IMR-90 (cell line): ENCODE measurements around the gene ACVR1B. TPM values are rescaled to one million over a fixed set of nuclear protein-coding genes. Genes with fewer than 3 reads are reported as not detected.

Experiments used
- ATAC-seq: fragments of 200-7000 bp; cut with Tn5 transposase; 2 replicates; pipeline ENCODE4 v1.9.1; 2020; ENCODE audit warnings: low read depth, mild to moderate bottlenecking, moderate library complexity
- BruUV-seq: library from RNA; stranded (reverse); fragments of 400-500 nt; replicated peaks from 2 replicates; lab custom pipeline; 2021; lab: Mats Ljungman, UMichigan
- CTCF ChIA-PET: fragments of 300-600 bp; formaldehyde crosslinking; extraction: SDS; loops from one replicate; lab custom pipeline; 2021; ENCODE audit warnings: antibody characterized with exemption; lab: Yijun Ruan, JAX
- POLR2A ChIA-PET: fragments of 300-600 bp; sonication (Branson Sonifier 250); formaldehyde crosslinking; loops from one replicate; lab custom pipeline; 2022; ENCODE audit warnings: antibody characterized with exemption; ENCODE audit not compliant: unreplicated experiment; lab: Charles Lee
- DNase-seq: peaks from one replicate; pipeline ENCODE4 v3.0.0; 2013
- H2AFZ ChIP-seq: replicated peaks from 2 replicates; pipeline ENCODE3; 2013; ENCODE audit warnings: low read length, mild to moderate bottlenecking; ENCODE audit not compliant: poor library complexity
- H2AK5ac ChIP-seq: 2 replicates; pipeline ENCODE4 v1.6.1; 2013; ENCODE audit warnings: low read depth, low read length, inconsistent platforms
- H2AK9ac ChIP-seq: replicated peaks from 2 replicates; pipeline ENCODE3; 2013; ENCODE audit warnings: mild to moderate bottlenecking, low read depth, low read length, moderate library complexity; ENCODE audit not compliant: poor library complexity
- H2BK120ac ChIP-seq: 2 replicates; pipeline ENCODE4 v1.6.1; 2013; ENCODE audit warnings: low read depth, low read length, inconsistent platforms
- H2BK15ac ChIP-seq: 3 replicates; pipeline ENCODE4 v1.6.1; 2013; ENCODE audit warnings: low read depth, low read length, inconsistent platforms
- H2BK20ac ChIP-seq: 2 replicates; pipeline ENCODE4 v1.6.1; 2013; ENCODE audit warnings: low read depth, mild to moderate bottlenecking, inconsistent platforms, low read length, moderate library complexity
- H2BK5ac ChIP-seq: 2 replicates; pipeline ENCODE4 v1.6.1; 2013; ENCODE audit warnings: mild to moderate bottlenecking, low read depth, low read length, inconsistent platforms; ENCODE audit not compliant: poor library complexity, severe bottlenecking
- H3K14ac ChIP-seq: replicated peaks from 2 replicates; pipeline ENCODE4 v1.6.1; 2013; ENCODE audit warnings: low read depth, low read length, inconsistent platforms
- H3K18ac ChIP-seq: 2 replicates; pipeline ENCODE4 v1.6.1; 2013; ENCODE audit warnings: low read depth, low read length, control low read depth
- H3K23ac ChIP-seq: 2 replicates; pipeline ENCODE4 v1.6.1; 2013; ENCODE audit warnings: low read depth, low read length, inconsistent platforms
- H3K27ac ChIP-seq: 2 replicates; pipeline ENCODE4 v1.5.1; 2013; ENCODE audit warnings: mild to moderate bottlenecking, control low read depth, low read length; ENCODE audit not compliant: insufficient read depth
- H3K27me3 ChIP-seq: 2 replicates; pipeline ENCODE4 v1.6.1; 2013; ENCODE audit warnings: low read length; ENCODE audit not compliant: control insufficient read depth, insufficient read depth
- H3K36me3 ChIP-seq: 2 replicates; pipeline ENCODE4 v1.6.1; 2013; ENCODE audit warnings: low read length, mixed read lengths; ENCODE audit not compliant: control insufficient read depth, insufficient read depth
- H3K4ac ChIP-seq: 2 replicates; pipeline ENCODE4 v1.6.1; 2013; ENCODE audit warnings: low read depth, low read length, inconsistent platforms
- H3K4me1 ChIP-seq: 2 replicates; pipeline ENCODE4 v1.6.1; 2013; ENCODE audit warnings: low read length, mixed read lengths; ENCODE audit not compliant: control insufficient read depth, insufficient read depth
- H3K4me2 ChIP-seq: 2 replicates; pipeline ENCODE4 v1.6.1; 2013; ENCODE audit warnings: low read depth, mild to moderate bottlenecking, control low read depth, low read length, moderate library complexity
- H3K4me3 ChIP-seq: 2 replicates; pipeline ENCODE4 v1.5.1; 2013; ENCODE audit warnings: low read depth, mild to moderate bottlenecking, control low read depth, low read length, moderate library complexity; ENCODE audit not compliant: insufficient read depth
- H3K56ac ChIP-seq: 2 replicates; pipeline ENCODE4 v1.6.1; 2013; ENCODE audit warnings: low read length, inconsistent platforms; ENCODE audit not compliant: insufficient read depth; ENCODE audit errors: extremely low read depth
- H3K79me1 ChIP-seq, 2 experiments: 2 replicates each; pipeline ENCODE4 v1.6.1; 2013; ENCODE audit warnings: low read length in 2 of 2, inconsistent platforms in 1 of 2, low read depth in 1 of 2
- H3K9ac ChIP-seq: 2 replicates; pipeline ENCODE4 v1.6.1; 2013; ENCODE audit warnings: low read depth, low read length, control low read depth
- H3K9me1 ChIP-seq: 2 replicates; pipeline ENCODE4 v1.6.1; 2013; ENCODE audit warnings: low read length, inconsistent platforms; ENCODE audit not compliant: insufficient read depth
- H3K9me3 ChIP-seq: 2 replicates; pipeline ENCODE4 v1.6.1; 2013; ENCODE audit warnings: low read length; ENCODE audit not compliant: control insufficient read depth, insufficient read depth
- H4K20me1 ChIP-seq: 2 replicates; pipeline ENCODE4 v1.6.1; 2013; ENCODE audit warnings: low read length, inconsistent platforms; ENCODE audit not compliant: insufficient read depth
- H4K5ac ChIP-seq: 2 replicates; pipeline ENCODE4 v1.6.1; 2013; ENCODE audit warnings: mild to moderate bottlenecking, low read depth, low read length, control low read depth
- H4K8ac ChIP-seq, 2 experiments: 2 replicates each; pipeline ENCODE4 v1.6.1; 2013; ENCODE audit warnings: low read depth in 2 of 2, low read length in 2 of 2, control low read depth in 1 of 2, inconsistent platforms in 1 of 2
- H4K91ac ChIP-seq: 2 replicates; pipeline ENCODE4 v1.6.1; 2013; ENCODE audit warnings: low read depth, low read length, inconsistent platforms; ENCODE audit not compliant: insufficient read depth
- BHLHE40 ChIP-seq: fragments of 150-350 bp; IDR thresholded peaks from 2 replicates; pipeline ENCODE4 v1.6.1; 2016; ENCODE audit warnings: mild to moderate bottlenecking, low read depth, low read length
- WGBS, 2 experiments: methylation state at CpG; one replicate each; pipeline versions ENCODE4 v1.1.5 to v1.1.7; 2013; ENCODE audit warnings: missing lambda C conversion rate in 2 of 2; ENCODE audit not compliant: insufficient read length in 1 of 2; ENCODE audit errors: extremely low coverage in 2 of 2; 5-methylcytosine and 5-hydroxymethylcytosine counted together
- dilution Hi-C: fragments of 300-500 bp; cut with HindIII; formaldehyde crosslinking; loops from one replicate; pipeline ENCODE4 v1.14.3; 2018; ENCODE audit warnings: low sequenced_read_pairs; ENCODE audit not compliant: unreplicated experiment
- in situ Hi-C: fragments of 300-500 bp; cut with MboI; formaldehyde crosslinking; loops from 3 replicates; pipeline ENCODE4 v1.14.3; 2019; ENCODE audit warnings: low sequenced_read_pairs, inconsistent platforms, mixed read lengths
- intact Hi-C: fragments of 100-400 bp; cut with micrococcal nuclease; formaldehyde crosslinking; loops from 2 replicates; pipeline ENCODE4 v1.10.0; 2022
- polyA plus RNA-seq, 3 experiments: library from polyadenylated mRNA; depleted of rRNA; stranded (reverse); fragments of >200 nt; gene quantifications; 2 replicates each; pipeline ENCODE4 v1.2.3, GENCODE V29; 2012; ENCODE audit warnings: low replicate concordance in 1 of 3
- total RNA-seq: library from RNA; depleted of rRNA; stranded (reverse); fragments of >200 nt; gene quantifications from 2 replicates; pipeline ENCODE4 v1.2.3, GENCODE V29; 2012
- TF ChIP-seq, protein P1 (sequence below): fragments of 150-350 bp; IDR thresholded peaks from 2 replicates; pipeline ENCODE4 v1.6.1; 2016; ENCODE audit warnings: low read depth, mild to moderate bottlenecking, low read length, moderate library complexity, borderline replicate concordance

The ACVR1B gene
- total and polyA plus RNA-seq, 2 of the 4 experiments (the other 2 are of a cell fraction): 5.7 to 13.6 TPM

DNA sequence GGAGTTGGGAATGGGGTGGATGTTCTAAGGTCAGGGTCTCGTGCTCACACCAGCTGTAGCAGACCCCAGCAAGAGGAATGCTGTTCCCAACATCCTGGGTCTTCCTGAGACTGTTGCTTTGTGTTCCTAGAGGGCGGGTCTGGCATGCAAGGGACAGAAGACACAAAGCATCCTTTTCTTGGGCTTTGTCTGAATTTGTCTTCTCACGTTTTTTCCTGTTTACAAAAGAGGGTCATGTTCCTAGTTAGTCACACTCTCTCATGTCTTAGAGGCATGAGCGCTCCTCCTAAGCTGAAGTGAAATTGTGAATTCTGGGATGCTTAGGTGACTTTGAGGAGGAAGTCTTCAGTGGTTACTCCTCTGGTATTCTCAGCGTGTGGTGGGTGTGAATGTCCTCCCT, 45.6 kb downstream of the ACVR1B start:
- Histone ChIP-seq H3K9me3 (no peaks in the 10 kb centered on the region), H4K5ac (no peak overlapping the region), H2BK120ac (peak overlapping the region; percentile 39), H2AFZ (peak overlapping the region; percentile 52), H4K8ac (peak overlapping the region in 1 of 2 experiments; percentile 55; a peak in 1 of 4 replicates), H2BK5ac (no peak overlapping the region), H2BK20ac (peak overlapping the region; percentile 20; the same call in 1 of the 2 replicates), H4K91ac (no peak overlapping the region), H3K4ac (peak overlapping the region; percentile 60), H2AK5ac (peak overlapping the region; percentile 70; the same call in 1 of the 2 replicates), H3K23ac (peak overlapping the region; percentile 52; the same call in 1 of the 2 replicates), H3K4me2 (no peak overlapping the region), H3K79me1 (peaks cover 5 to 27% of the 10 kb centered on the region in 2 experiments; a peak in 3 of 4 replicates), H3K9me1 (peaks cover 20% of the 10 kb centered on the region), H3K4me1 (peaks cover 11% of the 10 kb centered on the region), H2BK15ac (0 out of 3 replicates have a peak overlapping the region, but pooled peaks have one; percentile 19), H3K27ac (no peak overlapping the region), H3K4me3 (no peak overlapping the region), H3K14ac (peak overlapping the region; percentile 87), H3K18ac (no peak overlapping the region), H3K9ac (no peak overlapping the region), H3K27me3 (no peaks in the 10 kb centered on the region), H3K36me3 (peaks cover 26% of the 10 kb centered on the region), H2AK9ac (peak overlapping the region; percentile 74), H4K20me1 (no peaks in the 10 kb centered on the region), H3K56ac (0 out of 2 replicates have a peak overlapping the region, but pooled peaks have one; percentile 10)
- TF ChIP-seq, protein P1, sequence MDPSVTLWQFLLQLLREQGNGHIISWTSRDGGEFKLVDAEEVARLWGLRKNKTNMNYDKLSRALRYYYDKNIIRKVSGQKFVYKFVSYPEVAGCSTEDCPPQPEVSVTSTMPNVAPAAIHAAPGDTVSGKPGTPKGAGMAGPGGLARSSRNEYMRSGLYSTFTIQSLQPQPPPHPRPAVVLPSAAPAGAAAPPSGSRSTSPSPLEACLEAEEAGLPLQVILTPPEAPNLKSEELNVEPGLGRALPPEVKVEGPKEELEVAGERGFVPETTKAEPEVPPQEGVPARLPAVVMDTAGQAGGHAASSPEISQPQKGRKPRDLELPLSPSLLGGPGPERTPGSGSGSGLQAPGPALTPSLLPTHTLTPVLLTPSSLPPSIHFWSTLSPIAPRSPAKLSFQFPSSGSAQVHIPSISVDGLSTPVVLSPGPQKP: no peak
- TF ChIP-seq BHLHE40: peak; percentile 87
- dilution Hi-C loops: no loop called here
- ChIA-PET CTCF (interaction anchor here (0.5 to 1.8 kb wide), 5 partner anchors 25 to 129 kb away, joined by 3 to 12 read pairs (median 3); no protein-coding TSS in a partner anchor), POLR2A (no interaction called here)
- no TSS peak for BruUV-seq
- peak; percentile 31 for ATAC-seq
- in situ Hi-C loops: no loop called here
- intact Hi-C loops: no loop called here
- DNase-seq: peak; percentile 50
- WGBS, 2 experiments: 17% methylated on average over 1 of the region's 5 CpGs; no CpG with 5 or more reads in 1 of the 2 experiments
